WTC11 (cell line): ENCODE measurements around the gene C3orf33.

ENCODE experiments used
- CTCF ChIP-seq: fragments of 200-600 bp; IDR thresholded peaks from 2 replicates; pipeline ENCODE4 v1.8.0; 2022; ENCODE audit warnings: antibody characterized with exemption
- FOXP1 ChIP-seq: sonication (generic); formaldehyde crosslinking; IDR thresholded peaks from 2 replicates; pipeline ENCODE4 v1.8.0; 2022; ENCODE audit warnings: missing genetic modification reagents, mild to moderate bottlenecking, moderate library complexity, borderline replicate concordance
- TCF7 ChIP-seq: sonication (generic); formaldehyde crosslinking; IDR thresholded peaks from 2 replicates; pipeline ENCODE4 v1.8.0; 2022; ENCODE audit warnings: mild to moderate bottlenecking, low read depth, missing genetic modification reagents, moderate library complexity
- ZBTB43 ChIP-seq: sonication (generic); formaldehyde crosslinking; IDR thresholded peaks from 2 replicates; pipeline ENCODE4 v1.8.1; 2023; ENCODE audit warnings: mild to moderate bottlenecking, missing genetic modification reagents
- ZNF423 ChIP-seq: fragments of 250-450 bp; sonication (Bioruptor Pico); IDR thresholded peaks from 2 replicates; pipeline ENCODE4 v2.1.2; 2022; ENCODE audit warnings: mild to moderate bottlenecking, moderate library complexity

GRCh38 chr3:155738580-155739076, 67.5 kb downstream of the C3orf33 start:
- no peak for TF ChIP-seq CTCF
- TF ChIP-seq FOXP1 (CRISPR knock-in tag), result no peak
- no peak for TF ChIP-seq ZBTB43 (CRISPR knock-in tag)
- no peak for TF ChIP-seq TCF7 (CRISPR knock-in tag)
- TF ChIP-seq ZNF423, result no peak
